ENCODE results near the gene CALD1.

The CALD1 gene

DNA sequence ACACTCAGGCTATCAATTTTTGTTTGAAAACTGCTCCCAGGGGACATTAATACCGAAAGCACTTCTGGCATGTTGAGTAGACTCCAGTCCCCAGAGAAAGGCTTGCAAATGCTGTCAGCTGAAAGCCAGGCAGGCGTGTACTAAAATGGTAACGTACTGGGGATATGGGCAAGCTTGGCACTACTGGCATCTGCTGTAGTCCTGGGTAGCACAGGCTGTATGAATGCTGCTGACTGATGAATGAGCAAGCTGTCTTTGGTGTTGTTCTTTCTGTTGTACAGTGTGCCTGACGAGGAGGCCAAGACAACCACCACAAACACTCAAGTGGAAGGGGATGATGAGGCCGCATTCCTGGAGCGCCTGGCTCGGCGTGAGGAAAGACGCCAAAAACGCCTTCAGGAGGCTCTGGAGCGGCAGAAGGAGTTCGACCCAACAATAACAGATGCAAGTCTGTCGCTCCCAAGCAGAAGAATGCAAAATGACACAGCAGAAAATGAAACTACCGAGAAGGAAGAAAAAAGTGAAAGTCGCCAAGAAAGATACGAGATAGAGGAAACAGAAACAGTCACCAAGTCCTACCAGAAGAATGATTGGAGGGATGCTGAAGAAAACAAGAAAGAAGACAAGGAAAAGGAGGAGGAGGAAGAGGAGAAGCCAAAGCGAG, 153.4 kb downstream of the CALD1 start:
- DNase-seq = no peak

DNA sequence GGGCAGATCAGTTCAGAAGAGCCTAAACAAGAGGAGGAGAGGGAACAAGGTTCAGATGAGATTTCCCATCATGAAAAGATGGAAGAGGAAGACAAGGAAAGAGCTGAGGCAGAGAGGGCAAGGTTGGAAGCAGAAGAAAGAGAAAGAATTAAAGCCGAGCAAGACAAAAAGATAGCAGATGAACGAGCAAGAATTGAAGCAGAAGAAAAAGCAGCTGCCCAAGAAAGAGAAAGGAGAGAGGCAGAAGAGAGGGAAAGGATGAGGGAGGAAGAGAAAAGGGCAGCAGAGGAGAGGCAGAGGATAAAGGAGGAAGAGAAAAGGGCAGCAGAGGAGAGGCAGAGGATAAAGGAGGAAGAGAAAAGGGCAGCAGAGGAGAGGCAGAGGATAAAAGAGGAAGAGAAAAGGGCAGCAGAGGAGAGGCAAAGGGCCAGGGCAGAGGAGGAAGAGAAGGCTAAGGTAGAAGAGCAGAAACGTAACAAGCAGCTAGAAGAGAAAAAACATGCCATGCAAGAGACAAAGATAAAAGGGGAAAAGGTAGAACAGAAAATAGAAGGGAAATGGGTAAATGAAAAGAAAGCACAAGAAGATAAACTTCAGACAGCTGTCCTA, 154.1 kb downstream of the CALD1 start:
- DNase-seq = no peak

DNA sequence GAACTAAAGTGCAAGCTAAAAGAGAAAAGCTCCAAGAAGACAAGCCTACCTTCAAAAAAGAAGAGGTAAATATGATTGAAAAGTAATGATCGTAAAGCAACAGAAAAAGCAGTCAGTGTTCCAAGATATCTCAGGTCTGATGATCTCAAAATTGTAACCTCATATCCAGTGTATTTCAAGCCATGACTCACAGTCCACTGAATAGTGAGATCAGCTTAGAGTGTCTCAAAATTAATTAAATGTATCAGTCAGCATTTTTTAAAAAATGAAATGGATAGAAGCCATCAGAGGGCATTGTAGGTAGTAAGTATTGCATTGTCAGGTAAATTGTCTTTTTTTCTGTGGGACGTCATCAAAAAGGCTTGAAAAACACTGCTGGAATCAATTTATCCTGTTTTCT, 156.3 kb downstream of the CALD1 start:
- no peak for DNase-seq

DNA sequence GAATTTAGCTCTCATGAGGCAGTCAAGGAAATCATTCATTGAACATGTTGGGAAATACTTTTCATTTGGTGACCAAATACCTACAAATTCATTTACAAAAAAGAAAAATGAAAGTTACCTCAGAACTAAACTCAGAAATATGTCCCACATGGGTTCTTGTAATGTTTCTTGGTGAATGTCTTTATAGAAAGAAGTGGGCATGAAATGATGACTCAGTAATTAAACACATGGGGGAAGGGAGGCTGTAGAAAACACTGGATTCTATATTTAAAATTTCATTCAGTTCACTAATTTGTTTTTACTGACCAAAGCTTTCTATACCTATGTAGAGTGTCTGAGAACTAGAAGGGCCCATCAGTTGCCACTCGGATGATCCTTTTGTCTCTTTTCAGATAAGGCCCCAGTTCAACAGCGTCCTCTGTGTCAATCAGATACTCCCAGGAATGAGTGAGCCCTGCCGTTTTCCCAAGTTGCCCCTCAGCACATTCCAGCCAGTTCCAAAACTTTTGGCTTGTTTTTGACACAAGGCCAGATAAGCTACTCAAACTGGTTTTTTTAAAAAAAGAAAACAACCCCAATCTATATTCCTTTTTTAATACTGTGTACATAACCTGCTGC, 157.6 kb downstream of the CALD1 start:
- no peak for DNase-seq

DNA sequence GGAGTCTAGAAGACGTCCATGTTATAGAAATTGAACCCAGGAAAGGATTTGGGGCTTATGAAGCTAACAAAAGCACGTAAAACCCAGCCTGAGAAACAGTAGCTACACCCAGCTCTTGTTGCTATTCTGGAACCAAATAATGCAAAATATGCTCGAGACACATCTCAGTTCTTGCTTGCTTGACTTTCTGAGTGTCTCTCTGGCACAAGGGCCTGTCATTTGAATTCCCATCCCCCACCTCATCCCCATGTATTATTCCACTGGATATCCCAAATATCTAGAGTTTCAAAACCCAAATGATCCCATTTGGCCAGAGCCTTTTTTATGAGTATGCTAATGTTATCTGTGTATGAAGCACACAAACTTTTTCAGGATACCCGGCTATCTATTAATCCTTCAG, 158.7 kb downstream of the CALD1 start:
- no peak for DNase-seq

DNA sequence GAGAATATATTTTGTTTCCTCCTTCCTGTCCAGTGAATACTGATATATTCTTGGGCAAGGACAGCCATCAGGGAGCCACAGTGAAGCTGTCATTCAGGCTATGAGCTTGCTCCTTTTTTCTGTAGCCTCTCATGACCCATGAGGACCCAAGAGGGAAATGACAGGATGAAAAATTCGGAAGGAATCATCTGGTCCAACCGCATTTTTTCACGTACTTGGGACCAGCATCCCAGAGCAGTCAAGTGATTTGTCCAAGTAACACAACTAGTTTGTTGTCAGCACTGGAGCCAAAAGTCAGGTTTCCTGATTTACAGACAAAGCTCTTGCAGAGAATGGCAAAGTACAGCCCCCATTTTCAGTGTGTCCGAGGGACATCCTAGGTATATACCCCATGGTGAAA, 159.7 kb downstream of the CALD1 start:
- DNase-seq = no peak

DNA sequence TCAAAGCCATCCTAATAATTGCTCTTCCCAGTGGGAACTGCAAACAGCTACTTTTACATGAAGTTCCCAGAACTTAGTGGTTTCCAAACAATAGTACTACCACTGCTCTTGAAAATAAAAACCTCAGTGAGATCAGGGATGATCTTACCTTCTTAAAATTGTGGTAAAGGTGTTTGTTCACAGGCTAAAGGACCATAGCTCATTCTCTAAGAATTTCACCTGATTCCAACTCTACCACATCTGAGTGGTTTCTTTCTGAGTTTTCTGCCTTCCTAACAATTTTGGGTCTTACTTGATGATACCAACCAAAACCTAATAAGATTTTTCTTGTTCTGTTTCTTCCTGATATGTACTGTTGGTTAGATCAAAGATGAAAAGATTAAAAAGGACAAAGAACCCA, 161.3 kb downstream of the CALD1 start:
- no peak for DNase-seq

DNA sequence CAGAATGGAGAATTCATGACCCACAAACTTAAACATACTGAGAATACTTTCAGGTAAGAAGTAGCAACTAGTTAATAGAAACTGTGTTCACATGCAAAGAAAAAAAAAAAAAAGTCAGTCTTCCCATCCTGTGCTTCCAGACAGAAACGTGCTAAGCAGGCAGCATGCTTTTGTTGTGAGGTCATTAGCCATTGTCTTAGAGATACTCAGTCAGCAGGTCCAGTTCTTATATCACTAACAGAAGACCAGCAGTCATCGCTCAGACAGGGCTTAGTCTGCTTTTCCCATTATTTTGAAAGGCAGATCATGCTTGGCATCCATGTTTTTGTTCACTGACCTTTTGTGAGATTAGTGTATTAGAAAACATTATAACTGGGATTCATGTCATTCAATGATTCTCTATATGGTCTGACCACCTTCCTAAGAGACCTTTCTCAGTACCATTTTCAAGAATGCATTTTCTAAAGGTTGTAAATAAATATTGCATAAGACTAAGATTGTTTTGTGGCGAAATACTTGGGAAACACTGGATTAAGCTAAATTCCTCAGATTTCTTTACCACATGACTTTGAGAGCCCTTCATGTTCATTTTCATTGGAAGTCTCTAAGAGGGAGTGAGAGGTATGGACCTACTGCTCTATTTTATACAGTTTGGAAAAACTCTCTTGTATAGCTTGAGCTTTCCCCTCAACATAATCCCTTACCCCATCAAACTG, 161.9 kb downstream of the CALD1 start:
- no peak for DNase-seq

DNA sequence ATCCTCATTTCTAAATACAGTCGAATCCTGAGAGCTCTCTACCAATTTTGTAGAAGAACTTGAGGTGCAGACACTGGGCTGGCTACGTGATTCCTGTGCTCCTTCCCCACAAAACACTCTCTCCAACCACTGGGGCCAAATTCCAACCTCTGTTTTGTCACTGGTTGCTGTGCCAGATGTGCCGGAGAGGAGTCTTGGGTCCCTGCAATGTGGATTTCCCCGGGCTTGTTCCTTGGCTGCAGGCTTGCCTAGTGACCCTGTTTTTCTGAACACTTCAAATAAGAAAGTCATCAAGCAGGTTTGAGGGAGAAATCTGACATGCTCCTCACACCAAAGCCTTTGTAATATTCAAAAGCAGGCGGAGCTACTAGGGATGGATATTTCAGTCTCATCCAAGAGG, 162.5 kb downstream of the CALD1 start:
- DNase-seq = no peak

DNA sequence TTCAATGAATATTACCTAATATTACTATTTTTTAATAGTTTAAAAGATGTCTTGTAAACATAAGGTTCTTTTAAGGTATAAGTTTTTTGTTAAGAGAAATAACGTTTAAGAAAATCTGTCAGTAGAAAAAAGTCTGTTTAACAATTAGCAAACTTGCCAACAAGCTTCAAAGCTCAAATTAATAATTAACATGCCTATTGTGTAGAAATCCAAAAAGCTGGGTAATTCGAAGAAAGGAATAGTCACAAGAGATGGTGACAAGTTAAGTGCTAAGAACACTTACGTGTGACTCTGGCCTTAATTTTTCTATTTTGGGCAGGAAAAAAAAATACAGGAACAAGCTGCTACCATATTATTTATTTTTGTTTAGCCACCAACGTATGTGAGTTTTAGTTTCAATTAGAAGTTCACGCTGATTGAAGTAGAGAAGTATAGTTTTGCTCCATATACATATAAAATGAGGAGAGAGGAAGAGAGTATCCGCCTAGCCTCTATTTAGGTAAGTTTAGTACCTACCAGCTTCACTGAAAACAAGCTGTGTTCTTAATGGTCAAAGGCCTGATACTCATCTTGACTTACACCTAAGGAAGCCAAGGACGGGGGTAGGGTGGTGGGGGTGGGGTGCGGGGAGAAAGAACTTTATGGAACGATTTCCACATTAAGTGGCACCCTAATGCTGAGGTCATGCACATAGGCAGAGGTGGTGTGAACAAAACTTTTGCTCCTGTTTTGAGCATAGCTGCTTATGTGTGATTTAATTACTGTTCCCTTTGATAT, 163.4 kb downstream of the CALD1 start:
- DNase-seq = no peak

DNA sequence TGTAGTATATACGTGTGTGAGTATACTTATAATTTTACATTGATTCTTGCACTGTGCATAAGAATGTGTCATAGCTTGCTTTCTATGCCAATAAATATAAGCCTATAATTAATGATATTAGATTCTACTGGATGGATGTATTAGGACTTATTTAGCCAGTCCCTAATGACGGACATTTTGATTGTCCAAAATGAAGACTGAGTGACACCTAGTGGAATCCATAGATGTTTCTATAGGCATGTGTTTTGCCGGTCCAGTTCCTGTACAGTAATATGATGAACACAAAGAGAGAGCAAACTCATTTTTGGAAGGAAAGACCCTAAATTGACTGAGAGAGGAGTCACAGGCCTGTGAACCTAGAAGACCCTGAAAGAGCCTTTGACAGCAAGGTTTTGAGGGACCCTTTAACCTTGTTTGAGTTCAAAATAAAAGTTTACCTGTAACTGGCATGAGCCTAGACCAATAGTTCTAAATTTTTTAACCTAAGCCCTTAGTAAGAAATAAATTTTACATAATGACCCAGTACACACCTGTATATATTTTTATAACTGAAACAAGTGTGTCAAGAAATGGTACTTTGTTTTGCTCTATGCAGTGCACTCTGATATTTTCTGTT, 164.5 kb downstream of the CALD1 start:
- peak in 1 of 2 donors; percentile 55 for DNase-seq

DNA sequence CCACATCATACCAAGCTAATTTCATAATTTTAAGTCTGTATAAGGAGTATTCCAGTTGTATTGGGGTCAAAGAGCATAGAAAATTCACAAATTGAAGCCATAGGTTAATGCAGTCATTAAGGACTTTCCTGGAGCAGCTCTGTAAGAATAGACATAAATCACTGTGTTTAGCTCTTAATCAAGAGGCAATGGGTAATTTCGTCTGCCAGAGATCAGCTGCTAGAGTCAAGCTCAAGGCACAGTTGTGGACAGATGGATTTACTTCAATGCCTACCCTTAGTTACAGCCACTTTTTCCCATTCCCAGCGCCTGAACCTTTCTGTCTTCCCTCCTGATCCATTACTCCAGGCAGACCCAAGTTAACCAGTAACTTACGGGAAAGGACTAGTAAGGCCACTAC, 166.3 kb downstream of the CALD1 start:
- no peak for DNase-seq

DNA sequence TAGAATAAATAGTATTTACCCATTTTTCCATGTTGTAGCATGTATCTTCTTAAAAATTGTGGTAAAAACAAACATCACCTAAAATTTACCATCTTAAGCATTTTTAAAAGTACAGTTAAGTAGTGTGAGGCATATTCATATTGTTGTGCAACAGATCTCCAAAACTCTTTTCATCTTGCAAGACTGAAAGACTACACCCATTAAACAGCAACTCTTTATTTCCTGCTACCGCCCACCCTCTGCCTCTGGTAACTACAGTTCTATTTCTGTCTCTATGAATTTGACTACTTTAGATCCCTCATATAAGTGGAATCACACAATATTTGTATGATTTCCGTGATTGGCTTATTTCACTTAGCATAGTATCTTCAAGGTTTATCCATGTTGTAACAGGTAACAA, 166.8 kb downstream of the CALD1 start:
- no peak for DNase-seq

DNA sequence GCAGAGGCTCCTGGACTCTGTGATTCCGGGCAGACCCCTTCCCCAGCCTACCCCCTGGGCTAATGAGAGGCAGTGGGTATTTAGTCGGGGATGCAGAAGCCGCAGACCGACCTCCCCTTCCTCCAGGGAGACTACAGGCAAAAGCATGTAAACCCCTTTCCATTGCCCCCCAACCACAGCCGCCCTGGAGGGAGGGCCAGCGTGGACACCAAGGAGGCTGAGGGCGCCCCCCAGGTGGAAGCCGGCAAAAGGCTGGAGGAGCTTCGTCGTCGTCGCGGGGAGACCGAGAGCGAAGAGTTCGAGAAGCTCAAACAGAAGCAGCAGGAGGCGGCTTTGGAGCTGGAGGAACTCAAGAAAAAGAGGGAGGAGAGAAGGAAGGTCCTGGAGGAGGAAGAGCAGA, 167.9 kb downstream of the CALD1 start:
- no peak for DNase-seq

DNA sequence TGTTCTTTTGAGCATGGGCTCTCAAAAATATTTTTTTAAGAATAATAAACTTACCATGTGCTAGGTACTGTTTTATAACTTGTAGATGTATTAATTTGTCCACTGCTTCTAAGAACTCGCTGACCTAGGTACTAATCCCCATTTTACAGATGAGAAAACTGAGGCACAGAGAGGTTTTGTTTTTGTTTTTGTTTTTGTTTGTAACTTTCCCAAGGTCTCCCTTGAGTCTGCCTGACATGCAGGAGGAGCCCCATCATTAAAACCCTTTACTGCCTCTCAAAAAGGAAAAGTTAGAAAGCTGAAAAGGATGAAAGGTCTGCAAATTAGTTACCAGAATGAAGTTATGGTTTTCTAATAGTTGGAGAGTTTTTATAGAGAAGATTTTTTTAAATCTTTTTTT, 168.4 kb downstream of the CALD1 start:
- no peak for DNase-seq

DNA sequence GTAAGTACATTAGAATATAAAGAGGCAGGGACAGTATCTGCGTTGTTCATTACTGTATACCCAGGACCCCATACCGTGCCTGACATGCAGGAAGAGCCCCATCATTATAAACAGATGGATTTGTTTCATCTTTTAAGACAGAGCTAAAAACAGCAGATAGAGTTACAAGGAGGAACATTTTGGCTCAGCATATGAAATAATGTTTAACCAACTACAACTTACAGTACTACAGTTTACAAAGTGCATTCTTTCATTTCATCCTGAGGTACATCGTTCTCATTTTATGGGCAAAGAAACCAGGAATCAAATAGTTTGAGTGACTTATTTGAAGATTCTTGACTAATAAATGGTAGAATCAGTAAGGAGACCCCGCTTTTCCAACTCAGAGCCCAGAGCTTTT, 168.8 kb downstream of the CALD1 start:
- DNase-seq = no peak

DNA sequence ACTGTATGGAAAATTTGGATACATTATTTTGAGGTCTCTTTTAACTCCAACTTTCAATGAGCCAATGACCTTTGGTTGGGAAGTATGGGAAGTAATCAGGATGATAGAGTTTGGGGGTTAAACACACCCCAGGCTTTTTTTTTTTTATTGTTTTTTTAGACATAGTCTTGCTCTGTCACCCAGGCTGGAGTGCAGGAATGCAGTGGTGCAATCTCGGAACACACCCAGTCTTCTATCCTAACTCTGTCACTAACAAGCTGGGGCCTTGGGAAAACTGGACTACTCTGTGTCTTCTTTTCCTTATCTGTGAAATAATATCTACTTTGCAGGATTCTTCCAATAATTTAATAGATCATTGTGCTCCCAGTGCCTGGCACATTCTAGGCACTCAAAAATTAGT, 169.3 kb downstream of the CALD1 start:
- no peak for DNase-seq

DNA sequence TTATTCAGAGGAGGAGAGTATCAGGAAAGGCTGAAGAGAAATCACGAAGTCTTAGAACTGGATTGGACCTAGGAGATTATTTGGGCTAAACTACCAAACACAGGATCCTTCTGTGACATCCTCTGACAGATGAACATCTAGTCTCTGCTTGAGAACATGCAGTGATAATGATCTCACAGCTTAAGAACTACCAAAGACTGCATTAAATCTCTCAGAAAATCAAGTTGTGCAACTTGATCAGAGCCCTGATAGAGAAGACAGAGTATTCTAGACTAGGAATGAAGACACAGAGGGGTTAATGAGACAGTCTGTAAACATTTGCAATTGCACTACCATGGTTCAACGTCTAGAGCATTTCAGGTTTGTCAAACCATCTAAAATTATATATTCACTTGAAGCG, 169.7 kb downstream of the CALD1 start:
- no peak for DNase-seq

DNA sequence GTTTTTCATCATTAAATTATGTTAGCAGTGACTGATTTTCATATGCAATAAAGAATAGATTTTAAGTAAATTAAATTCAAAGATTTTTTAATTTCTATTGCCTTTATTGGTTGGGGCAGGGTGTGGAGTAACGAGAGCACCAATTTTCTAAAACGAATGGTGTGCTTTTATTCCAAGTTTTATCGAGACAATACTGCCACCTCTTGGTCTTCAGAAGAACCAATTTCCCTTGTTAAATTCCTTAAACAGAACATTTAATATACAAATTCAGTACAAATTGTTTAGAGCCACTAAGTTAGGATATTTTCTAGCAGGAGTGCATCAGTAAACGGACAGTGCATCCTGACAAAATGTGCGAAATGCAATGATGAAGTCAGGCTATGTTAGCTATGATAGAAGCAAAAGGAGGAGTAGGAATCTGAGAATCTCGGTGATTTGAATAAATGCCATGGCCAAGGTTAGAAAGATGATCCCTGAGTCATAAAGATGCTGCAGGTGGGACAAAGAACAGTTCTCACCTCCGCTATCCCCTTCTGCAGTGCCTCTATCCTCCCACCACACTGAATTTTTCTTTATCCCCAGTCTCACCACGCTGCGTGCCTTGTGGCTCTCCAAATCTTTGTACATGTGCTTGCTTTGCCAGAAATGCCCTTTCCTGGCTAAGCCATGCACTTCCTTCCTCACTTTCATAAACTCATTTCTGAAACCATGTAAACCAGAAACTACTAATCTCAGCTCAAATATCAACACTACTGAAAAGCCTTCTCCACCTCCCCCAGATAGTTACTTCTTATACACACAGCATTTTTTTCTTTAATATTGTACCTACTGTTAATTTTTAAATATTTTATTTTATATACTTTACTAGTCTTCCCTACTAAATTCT, 175.0 kb downstream of the CALD1 start:
- DNase-seq = peak in 1 of 2 donors; percentile 74

DNA sequence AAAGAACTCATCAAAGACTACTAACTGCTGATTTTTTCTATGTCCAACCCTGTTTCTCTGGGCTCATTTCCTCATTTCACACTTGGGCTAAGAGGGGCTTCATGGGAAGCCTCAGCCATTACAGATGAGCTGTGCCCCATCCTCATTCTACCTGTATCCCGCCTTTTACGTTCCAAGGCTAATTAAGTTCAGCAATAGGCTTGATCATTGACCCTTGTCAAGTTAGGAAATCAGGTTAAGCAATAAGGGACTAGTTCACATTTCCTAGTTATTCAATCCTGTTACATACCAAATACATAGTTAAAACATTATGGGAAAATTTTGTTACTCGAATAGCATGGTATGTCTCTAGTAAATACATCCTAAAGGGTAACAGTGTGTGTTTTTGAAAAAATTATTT, 177.6 kb downstream of the CALD1 start:
- DNase-seq = no peak

DNA sequence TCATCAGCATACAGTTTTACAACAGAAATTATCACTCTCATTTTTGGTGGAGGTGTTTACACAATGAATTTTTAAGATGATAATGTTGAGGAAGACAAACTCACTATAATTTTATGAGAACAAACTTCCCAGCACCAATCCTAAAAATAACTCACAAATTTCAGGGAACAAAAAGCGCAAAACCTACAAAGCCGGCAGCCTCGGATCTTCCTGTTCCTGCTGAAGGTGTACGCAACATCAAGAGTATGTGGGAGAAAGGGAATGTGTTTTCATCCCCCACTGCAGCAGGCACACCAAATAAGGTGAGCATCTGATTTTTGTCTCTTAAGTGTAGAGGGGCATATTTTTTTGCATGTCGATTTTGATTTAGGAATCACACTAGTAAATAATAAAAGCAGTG, 180.4 kb downstream of the CALD1 start:
- no peak for DNase-seq
